GM18502 (cell line): Measurements from ENCODE around the gene THBS4.

Source experiments
- ATAC-seq: cut with Tn5 transposase; IDR thresholded peaks from one replicate; pipeline ENCODE4 v1.9.1; 2021; ENCODE audit warnings: mild to moderate bottlenecking; ENCODE audit not compliant: unreplicated experiment, poor library complexity

Gene THBS4

DNA sequence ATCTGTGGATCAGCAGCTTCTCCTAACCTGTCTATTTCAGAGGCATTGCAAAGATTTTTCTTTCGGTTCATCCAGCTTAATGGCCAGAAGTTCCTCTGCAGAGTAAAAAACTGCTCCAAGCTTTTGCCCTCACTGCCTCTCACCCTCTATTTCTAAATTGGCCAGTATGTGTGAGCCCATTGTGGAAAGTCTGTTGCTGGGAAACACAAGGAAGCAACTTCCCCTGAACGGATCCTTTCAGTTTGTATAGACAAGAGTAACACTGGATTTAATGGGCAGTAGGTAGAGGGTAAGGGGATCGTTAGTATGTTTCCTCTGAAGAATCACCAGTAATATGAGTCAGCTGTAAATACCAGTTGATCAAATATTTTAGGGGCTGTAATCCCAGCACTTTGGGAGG is 7.2 kb downstream of the THBS4 start:
- no peak for ATAC-seq

DNA sequence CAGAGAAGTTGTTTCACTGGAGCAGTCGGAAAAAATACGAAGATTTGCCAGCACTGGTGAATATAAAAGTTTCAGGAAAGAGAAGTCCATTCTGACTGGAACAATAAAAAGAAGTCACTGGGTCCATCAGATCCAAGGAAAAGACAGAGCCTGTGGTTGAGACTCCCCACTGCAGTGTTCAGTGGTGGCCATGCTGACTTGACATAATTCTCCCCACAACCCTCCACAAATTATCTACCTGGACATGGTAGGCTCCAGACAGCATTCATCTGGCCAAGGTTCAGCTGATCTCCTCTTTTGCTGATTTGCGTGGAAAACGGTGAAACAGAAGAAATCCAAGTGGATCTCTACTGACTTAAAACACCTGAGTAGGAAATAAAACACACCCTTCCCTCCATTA is 8.0 kb downstream of the THBS4 start:
- no peak for ATAC-seq

DNA sequence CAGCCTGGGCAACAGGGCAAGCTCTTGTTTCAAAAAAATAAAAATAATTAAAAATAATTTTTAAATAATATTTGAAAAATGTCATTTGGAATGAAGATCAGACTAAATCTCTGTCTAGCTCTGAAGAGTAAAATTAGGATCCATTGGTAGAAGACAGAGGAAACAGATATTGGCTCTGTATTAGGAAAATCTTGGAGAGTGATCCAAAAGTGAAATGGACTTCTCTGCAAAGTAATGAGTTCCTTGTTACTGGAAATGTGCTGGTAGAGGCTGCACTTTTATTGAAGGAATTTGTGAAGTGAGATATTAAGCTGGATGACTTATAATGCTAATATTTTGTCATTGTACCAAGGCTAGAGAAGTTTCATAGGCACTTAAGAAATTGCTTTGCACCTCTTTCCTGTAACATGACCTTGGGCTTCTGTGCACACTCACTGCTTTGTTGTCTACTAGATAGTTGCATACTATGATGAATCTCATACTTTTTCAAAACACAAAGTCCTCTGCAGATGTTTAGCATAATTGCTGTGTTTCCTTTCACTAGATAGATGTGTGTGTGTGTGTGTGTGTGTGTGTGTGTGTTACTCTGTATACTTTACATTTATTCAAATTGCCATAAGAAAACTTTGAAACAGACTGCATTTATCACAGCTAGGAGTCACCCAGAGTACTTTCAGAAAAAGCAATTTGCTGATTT is 13.1 kb downstream of the THBS4 start:
- ATAC-seq = no peak

DNA sequence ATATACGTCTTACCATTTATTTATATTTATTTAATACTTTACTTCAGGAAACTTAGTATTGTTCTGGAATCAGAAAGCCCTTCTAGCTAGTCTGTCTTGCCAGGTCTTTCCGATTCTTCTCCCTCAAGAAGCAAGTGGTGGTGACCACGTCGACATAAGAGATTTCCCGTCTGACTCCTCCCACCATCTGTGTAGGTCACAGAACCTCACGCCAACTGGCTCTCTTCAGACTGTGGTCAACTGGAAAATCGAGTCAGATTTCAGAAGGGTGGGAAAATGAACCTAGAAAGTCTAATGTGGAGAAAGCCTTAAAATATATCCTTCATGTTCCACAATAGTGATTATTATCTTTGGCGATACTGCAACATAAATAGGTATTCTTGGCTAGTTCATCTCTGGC is 17.3 kb downstream of the THBS4 start:
- no peak for ATAC-seq

DNA sequence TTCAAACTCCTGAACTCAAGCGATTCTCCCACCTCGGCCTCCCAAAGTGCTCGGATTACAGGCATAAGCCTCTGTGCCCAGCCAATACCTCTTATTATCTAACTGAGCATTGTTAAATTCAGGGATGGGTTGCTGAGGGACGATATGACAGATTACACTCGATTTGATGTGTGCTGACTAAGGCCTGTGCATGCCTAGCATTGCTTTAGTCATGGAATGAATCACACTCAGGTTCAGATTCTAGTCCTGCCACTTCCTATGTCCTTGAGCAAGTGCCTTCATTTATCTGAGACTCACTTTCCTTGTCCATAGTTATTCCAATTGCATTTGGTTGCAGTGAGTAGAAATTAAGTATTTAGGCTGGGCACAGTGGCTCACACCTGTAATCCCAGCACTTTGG is 19.5 kb downstream of the THBS4 start:
- no peak for ATAC-seq

DNA sequence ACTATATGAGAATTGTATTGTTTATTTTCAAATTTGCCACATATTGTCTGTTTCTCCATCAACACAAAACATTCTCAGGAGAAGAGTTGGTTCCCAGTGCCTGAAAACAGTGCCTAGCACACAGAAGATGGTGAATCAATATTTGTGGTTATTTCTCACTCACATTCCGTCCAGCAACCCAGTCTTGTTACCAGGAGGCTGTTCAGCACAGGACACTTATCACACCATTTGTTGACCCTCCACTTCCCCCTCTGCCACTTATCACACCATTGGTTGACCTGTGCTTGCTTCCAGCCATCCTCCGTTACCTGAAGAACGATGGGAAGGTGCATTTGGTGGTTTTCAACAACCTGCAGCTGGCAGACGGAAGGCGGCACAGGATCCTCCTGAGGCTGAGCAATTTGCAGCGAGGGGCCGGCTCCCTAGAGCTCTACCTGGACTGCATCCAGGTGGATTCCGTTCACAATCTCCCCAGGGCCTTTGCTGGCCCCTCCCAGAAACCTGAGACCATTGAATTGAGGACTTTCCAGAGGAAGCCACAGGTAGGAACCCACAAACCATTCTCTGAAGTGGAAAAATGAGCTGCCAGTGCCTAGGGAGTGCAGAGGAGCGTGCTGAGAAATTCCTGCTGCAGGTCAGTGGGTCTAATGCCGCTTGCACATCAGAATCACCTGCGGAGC is 20.5 kb downstream of the THBS4 start:
- no peak for ATAC-seq

DNA sequence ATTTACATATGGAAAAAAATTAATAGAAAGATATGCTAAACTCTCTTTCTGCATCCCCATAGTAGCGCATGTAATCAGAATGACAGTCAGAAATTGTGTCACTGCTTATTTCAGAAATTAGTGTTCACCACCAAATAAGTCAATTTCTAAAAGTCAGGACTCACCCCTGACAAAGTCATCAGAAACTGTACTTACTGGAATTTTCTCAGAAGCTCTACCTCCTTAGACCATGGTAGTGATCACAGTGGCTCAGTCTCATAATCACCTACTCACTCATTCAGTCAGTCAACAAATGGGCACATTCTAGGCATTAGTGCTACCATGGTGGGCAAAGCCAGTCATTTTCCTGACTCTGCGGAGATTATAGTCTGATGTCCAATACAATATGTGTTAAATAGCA is 22.0 kb downstream of the THBS4 start:
- no peak for ATAC-seq

DNA sequence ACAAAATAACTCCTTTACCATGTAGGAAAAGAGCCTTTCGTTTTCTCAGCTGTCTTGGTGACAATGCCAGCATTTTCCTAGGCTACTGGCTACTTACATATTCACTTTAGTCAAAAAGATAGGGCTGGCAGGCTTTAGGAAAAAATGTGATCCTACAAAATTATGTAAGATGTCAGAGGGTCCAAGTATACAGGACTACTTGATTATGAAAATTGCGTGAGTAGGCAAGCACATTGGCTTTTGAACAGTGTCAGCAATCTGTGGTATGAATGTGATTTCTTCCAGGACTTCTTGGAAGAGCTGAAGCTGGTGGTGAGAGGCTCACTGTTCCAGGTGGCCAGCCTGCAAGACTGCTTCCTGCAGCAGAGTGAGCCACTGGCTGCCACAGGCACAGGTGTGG is 22.8 kb downstream of the THBS4 start:
- ATAC-seq = no peak

DNA sequence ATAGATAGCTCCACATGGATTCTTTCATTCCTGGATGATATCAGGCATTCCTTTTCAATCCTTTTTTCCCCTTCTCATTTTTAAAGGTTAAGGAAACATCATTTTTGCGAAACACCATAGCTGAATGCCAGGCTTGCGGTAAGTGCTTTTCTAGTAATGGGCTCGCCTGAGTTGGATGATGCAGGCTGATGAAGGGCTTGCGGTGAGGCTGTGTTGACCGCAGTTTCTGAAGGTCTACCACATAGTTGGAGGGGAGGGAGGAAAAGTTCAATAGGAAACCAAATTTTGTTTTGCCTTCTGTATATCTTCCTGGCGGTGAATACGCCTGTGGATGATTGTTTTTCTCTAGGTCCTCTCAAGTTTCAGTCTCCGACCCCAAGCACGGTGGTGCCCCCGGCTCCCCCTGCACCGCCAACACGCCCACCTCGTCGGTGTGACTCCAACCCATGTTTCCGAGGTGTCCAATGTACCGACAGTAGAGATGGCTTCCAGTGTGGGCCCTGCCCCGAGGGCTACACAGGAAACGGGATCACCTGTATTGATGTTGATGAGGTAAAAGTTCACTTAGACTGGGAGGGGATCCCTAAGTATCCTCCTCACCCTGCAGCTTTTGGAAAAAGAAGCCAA is 24.3 kb downstream of the THBS4 start:
- no peak for ATAC-seq

DNA sequence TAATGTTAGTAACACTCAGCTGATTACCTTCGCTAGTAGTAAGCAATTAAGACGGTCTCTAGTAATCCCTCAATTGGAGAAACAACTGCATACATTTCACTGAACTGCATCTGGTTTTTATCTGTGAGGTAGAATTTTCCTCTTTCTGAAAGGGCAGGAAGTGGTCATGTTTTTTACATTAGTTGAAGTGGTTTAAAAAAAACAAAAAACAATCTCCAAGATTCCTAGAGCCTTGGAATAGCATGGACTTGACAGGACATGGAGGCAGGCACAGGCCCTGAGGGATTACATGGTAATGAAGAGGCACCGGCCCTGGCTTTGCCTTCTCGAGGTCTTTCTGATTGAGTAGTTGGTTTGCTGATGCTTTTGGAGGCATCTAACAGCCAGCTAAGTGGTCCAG is 25.8 kb downstream of the THBS4 start:
- no peak for ATAC-seq

DNA sequence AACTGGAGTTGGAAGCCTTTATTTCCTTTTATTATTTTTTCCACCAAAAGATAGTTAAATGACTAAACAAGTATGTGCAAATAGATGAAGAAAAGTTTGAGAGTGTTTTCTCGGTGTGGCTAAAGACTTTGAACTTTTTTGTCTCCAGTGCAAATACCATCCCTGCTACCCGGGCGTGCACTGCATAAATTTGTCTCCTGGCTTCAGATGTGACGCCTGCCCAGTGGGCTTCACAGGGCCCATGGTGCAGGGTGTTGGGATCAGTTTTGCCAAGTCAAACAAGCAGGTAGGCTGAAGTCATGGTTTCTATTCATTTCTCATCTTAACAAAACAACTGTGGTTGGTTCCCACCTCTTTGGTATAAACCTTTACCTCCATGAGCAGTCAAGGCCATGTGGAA is 26.4 kb downstream of the THBS4 start:
- no peak for ATAC-seq

DNA sequence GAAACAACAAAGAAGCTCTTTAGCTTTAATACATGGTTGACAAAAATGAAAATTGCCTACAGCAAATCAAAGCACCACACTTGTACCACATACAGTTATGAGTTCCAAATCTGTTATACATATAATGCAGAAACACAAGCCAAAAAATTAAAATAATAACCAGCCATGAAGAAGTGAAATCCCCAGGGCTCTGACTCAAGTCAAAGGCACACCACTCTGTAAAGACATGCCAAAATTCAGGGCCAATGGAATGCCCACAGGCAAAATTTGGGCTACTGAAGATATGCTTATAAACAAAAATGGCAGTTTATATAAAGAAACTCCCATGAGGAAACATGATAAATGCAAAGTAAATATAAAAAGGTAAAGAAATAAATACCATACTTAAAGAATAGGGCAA is 29.0 kb downstream of the THBS4 start:
- no peak for ATAC-seq

DNA sequence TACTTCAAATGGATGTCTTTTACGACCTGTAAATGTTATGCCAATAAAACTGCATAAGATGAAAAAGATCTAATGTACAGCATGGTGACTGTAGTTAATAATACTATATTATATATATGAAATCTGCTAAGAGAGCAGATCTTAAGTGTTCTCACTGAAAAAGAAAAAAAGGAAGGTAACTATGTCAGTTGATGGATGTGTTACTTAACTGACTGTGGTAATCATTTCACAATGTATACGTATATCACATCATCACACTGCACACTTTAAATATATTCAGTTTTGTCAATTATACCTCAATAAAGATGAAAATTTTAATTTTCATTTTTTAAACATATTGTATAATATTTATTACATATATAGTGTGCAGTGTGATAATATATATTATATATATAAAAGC is 31.9 kb downstream of the THBS4 start:
- no peak for ATAC-seq

DNA sequence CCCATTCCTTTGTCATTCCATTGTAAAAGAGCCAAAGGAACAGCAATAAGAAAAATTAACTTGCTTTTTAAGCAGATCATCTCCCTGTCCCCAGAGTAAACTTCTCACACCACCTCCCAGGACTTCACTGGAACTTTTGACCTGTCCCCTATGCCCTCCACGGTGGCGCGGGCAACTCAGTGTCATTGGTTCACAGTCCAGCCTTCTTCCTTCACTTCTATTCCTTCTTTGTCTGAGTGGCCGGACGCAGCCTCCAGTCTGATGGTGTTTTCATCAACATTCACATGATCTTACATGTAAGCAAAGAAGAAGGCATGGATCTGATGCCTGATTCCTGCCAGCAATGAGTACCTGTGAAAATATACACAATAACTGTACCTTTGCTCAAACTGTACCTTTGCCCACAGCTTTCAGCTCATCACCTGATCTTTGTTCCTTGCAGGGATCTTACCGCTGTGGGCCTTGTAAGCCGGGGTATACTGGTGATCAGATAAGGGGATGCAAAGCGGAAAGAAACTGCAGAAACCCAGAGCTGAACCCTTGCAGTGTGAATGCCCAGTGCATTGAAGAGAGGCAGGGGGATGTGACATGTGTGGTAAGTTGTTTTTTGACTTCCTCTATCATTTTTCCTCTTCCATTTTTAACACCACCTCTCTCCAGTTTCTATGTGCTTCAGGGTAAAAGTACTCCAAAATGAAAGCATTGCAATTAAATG is 32.5 kb downstream of the THBS4 start:
- ATAC-seq = no peak

DNA sequence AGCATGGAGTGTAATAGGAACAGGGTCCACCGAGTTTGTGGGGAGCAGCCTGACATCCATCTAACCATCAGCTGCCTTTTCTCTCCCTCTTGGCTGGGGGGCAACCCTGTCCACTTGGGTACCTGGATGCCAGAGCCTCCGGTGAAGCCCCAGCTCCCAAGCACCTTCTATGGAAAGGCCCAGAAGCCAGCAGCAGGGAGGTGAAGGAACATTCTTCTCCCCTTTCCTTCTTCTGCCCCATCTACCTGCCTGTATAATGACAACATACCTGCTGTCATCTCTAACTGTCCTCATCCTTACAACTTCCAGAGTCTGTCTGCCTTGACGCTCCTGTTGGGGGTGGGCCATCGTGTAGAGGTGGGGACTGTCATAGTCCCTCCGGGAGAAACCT is 33.1 kb downstream of the THBS4 start:
- ATAC-seq = no peak

DNA sequence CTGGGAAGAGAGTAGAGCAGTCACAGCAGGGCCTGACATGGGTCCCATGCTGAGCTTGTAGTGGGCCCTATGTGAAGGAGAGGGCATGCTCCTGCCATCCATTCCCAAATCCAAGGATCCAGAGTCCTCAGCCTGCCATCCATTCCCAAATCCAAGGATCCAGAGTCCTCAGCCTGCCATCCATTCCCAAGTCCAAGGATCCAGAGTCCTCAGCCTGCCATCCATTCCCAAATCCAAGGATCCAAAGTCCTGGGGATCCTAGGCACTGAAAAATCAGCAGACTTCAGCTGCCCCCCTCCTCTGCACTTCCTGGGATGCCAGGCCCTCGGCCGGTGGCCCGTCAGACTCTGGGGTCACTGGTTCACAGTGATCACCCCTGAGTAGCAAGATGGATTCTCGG is 33.6 kb downstream of the THBS4 start:
- ATAC-seq = no peak

DNA sequence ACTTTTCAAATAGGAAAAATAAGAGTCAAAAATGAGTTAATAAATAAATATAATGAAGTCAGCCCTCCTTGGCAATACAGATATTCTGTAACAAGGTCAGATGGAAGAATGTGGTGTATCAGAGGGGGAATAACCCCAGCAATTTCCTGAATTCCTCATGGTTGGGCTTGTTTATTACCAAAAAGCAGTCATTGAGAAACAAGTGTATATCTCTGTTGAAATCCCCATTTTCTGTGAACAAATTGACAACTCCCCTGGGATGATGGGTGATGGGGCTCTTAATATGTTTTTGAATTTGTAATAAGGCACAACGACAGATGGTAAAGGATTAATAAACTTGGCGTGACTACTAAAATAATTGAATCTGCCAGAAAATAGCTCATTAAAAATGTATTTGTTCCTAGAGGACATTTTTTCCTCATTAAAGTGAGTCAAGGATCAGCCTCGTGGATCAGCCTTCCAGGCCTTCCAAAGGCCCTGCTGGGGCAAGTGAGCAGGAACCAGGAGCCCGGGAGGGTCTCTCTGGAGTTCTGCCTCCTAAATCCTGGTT is 34.2 kb downstream of the THBS4 start:
- ATAC-seq = no peak

DNA sequence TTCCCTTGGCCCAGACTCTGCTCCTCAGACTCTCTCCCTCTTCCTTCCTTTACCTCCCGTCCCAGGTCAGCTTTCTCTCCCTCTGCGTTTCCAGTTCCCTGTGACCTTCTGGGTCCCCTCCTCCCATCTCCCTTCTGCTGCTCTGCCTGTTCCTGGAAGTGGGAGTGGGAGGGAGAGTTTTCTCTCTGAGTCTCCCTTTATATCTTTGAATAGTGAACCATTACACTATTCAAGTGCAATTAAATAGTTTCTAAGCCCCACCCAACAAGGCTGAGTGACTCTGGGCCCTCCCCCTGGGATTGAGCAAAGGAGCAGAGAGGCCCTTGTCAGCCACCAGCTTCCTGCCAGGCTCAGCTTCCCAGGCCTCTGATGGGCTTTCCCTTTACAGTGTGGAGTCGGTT is 34.8 kb downstream of the THBS4 start:
- ATAC-seq = no peak

DNA sequence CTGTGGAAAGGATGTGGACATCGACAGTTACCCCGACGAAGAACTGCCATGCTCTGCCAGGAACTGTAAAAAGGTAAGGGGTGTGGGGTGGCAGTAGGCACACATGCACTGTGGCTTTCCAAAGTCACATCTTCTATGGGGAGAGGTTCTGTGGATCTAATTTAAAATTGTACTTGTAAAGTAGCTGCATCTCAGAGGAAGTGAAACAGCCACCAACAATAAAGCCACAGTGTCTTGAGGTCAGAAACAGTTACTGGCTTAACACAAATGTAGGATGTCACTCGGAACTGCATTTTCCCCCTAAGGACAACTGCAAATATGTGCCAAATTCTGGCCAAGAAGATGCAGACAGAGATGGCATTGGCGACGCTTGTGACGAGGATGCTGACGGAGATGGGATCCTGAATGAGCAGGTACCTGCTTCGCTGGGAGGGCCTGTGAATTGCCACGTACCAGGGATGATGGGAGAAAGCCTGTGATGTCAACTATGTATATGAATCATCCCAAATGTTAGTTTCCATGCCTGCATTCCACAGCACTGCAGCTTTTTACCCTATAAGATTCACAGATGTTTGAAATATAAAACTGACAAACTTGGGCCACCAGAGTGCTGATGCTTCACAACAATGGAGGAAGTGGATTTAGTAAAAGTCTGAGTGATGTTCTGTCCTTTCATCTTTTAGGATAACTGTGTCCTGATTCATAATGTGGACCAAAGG is 35.3 kb downstream of the THBS4 start:
- ATAC-seq = no peak

DNA sequence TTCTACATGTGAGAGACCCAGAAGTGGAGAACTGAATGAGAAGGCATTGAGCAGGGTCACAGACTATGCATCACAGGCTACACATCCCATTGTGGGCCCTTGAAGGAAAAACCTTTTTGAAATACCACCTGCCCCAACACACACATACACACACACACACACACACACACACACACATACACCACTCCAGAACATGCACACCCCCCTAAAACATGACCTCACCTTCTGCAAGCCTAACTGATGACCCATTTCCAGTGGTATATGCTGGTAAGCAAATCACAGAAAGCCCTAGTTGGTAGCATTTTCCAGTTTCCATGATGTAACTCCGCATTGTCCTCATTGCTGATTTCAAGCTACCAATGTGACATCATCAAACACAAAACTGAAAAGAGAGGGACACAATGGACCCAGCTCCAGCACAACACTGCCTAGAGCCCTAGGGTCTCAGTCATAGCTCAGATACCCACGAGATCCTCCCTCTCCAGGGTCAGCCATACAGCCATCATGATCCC is 36.4 kb downstream of the THBS4 start:
- no peak for ATAC-seq
